ENCODE results near the gene LANCL1.
A peak's percentile ranks its signal among the peaks of the same experiment; 100 is the strongest.

Gene LANCL1, protein sequence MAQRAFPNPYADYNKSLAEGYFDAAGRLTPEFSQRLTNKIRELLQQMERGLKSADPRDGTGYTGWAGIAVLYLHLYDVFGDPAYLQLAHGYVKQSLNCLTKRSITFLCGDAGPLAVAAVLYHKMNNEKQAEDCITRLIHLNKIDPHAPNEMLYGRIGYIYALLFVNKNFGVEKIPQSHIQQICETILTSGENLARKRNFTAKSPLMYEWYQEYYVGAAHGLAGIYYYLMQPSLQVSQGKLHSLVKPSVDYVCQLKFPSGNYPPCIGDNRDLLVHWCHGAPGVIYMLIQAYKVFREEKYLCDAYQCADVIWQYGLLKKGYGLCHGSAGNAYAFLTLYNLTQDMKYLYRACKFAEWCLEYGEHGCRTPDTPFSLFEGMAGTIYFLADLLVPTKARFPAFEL

DNA sequence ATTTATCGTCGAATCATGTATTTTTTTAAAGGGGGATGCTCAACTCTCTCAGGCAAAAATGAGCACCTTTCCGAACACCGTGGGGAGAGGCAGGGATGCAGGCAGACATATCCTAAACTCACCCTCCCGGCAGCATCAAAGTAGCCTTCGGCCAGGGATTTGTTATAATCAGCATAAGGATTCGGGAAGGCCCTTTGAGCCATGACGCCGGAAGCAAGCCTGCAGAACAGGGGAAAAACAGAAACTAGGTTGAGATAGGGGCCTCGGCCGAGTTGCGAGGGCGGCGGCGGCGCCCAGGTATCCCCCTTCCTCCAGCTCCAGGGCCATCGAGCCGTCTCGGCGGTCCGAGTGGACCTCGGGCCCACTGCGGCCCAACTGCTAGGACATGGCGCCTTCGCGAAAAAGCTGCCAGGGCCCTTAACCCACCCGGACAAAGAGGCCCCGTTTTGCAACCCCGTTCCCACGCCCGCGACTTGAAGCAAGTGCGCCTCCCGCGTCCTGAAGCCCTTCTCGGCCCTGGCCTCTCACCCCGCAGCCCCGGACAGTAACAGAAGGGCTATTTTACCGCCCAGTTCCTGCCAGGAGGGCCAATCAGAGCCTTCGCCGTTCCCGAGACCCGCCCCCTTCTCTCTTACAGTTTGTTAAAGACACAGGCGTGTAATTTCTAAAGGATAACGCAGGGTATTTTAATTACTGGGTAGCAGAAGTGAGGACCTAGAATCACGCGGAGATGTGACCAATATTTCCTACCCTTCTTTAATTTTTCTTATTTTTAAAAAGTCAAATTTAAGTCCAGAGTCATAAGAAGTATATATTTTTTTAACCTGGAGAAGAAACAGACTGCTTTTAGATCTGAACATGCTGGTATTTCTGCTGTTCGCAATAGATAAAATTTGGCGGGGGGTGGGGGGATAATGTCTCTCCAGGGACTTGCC, at the start of gene LANCL1:
Gene LANCL1 (minus strand): TSS at position 566 of the 935 bp plus-strand sequence. CDS start 363 bp downstream, at position 203.
- peak; percentile 86 for DNase-seq

DNA sequence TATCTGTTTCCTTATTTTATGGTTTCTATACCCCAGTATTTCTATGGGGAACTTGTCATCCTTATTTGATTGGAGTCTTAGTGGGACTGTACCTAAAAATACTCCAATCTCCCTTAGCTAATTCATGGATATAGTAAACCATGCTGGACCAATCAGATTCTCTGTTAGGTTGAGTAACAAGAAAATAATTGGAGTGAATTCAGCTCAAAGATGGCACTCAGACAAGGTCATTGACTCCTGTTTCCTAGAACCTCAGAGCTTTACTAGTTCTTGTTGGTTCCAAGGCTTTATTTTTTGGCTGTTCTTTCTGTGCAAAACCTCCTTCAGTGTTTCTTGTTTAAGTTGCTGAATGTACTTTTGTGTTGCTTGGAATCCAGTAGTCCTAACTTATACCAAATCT, 48.0 kb upstream of the LANCL1 start:
- DNase-seq, result no peak

GRCh38 chr2:210523650-210524289, 47.2 kb upstream of the LANCL1 start:
- DNase-seq, result no peak

GRCh38 chr2:210522399-210522798, 45.8 kb upstream of the LANCL1 start:
- no peak for DNase-seq

- no peak for DNase-seq
Observed at GRCh38 chr2:210519594-210519993, 43.0 kb upstream of the LANCL1 start.

GRCh38 chr2:210517264-210517663, 40.7 kb upstream of the LANCL1 start:
- no peak for DNase-seq

DNA sequence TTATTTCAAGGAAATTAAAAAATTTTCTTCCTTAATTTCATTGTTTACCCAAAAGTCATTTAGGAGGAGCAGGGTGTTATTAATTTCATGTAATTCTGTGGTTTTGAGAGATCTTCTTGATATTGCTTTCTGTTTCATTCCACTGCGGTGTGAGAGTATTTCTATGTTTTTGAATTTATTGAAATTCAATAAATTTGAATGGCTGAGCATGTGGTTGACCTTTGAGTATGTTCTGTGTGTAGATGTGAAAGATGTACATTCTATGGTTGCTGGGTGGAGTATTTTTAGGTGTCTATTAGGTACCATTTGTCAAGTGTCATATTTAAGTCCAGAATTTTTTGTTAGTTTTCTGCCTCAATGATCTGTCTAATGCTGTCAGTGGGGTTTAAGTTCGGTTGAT, 39.4 kb upstream of the LANCL1 start:
- no peak for DNase-seq

DNA sequence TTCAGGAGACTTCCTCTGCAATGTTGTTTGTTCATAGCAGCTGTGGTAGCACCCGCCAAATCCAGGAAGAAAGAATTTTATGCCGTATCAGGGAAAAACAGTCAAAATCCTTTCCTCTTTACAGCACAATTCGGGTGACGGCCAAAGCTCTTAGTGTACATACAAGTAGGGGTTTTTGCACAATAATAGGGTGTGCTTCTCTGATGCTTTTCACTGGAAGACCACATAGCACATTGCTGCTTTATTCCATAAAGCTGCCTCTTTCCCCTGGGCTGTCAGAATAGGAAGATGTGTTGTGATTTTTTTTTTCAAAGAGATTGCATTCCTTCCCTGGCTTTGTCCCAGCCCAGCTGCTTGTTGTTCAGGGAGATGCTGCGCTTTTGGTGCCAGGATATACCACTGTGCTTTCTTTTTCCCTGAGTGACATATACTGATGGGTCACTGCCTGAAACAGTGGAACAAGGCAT, 27.2 kb upstream of the LANCL1 start:
- no peak for DNase-seq

- peak; percentile 3 for DNase-seq
Observed at GRCh38 chr2:210503001-210503623, 26.6 kb upstream of the LANCL1 start.

DNA sequence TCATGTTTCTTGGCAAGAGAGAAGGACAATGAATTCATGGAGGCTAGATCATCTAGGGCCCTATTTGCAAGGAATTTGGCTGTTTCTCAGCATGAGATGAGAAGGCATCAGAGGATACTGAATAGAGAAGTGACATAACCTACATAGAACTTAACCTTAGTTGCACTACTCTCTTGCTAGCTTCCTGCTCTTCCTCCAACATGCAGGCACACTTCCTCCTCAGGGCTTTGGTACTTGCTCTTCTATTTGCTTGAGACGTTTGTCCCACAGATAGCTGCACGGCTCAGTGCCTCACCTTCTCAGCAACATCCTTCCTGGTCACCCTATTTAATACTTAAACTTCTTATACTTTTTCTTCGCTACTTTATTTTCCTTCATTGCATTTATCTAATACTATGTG, 20.0 kb upstream of the LANCL1 start:
- no peak for DNase-seq

- DNase-seq, result no peak
Observed at GRCh38 chr2:210493528-210493927, 17.0 kb upstream of the LANCL1 start.

DNA sequence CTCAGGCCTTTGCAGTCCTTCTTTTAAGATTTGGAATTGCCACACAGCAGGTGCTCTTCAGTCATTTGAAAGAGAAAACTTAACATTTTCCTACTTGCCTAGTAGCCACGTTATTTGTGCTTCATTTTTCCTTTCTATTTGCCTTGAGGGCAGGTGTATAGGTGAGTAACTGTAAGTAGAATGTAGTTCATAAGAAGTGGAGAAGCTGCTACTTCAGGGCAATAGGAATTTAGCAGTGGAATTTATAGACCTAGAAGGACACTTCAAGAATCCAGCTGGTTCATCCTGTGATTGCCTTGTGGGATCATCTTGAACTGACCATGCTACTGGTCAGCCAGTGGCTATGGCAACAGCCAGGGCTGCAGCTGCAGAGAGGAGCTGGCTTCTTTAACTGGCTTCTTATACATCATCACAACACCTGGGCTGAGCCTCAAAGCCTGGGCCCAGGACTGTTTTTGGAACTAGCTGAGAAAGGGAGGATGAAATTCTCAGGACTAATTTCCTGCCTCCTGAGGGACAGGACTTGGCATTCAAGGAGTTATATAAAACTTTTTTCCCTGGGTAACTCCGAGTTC, 5.1 kb upstream of the LANCL1 start:
- no peak for DNase-seq

DNA sequence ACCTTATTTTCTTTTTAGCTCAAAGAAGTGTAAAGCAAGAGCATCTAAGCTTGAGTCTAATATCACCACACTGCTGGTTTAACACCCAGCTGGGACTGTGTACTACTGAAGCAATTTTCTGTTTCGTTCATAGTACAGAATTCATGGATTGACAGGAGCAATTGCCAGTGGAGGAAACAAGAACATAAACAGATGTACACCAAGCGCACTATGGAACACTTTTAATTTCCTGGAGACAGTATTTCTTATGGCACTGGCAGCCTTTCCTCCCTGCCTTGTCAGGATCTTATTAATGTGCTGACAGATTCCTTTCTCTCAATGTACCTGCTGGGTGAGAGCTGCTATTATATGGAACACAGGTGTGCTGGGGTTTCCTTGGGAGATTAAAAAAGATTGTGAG, 4.2 kb upstream of the LANCL1 start:
- no peak for DNase-seq

GRCh38 chr2:210480079-210480478, 3.5 kb upstream of the LANCL1 start:
- no peak for DNase-seq

GRCh38 chr2:210478661-210479060, 2.1 kb upstream of the LANCL1 start:
- no peak for DNase-seq

DNA sequence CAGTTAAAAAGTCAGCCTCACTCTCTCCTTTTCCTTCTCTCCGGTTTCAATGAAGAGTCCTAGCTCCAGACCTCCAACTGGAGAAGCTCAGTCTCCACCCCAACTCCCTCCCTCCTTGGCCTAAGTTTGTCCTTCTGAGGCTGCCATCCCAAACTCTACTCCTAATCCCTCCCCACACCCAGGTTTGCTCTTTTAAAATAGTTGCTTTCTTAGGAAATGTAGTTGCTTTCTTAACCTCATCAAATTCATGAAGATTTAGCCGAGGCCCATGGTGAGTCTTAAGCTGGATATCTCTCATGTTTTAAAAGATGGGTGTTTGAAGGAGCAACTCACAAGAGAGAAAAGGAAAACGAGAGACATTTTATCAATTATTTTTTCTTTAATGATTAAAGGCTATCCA, 937 bp upstream of the LANCL1 start:
- DNase-seq, result peak; percentile 2

DNA sequence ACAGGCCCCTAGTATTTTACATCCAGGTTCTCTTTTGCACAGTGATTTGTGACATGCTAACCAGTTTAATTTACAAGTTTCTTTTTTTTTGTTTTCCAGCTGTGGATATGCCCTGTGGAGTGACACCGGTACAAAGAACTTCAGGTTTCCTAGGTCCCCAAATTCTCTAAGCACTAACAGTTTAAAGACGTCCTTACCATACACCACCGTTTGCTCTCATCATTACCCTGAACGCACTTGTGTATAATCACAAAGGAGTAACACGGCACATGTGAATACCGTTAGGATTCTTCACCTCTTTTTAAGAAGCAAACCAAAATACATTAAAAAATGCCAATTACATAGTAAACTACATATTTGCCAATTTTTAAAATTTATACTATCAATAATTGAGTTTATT, 853 bp downstream of the LANCL1 start:
- DNase-seq, result no peak

DNA sequence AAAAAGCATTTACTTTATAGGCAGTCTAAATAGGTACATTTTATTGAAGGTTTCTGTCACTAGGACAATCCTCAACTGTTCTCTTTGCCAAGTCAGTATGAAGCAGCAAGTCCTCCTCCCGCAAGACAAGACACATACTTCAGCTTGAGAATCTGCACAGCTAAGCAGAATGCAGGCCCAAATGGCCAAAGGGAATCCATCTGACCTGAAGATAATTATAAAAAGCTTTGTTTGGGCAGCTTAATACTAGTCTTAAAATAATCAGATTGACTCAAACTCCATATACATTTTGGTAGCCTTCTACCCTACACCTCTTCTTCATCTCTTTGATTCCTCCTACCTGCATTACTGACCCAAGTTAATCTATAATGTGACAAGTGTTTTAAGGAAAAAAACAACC, 1.8 kb downstream of the LANCL1 start:
- no peak for DNase-seq

DNA sequence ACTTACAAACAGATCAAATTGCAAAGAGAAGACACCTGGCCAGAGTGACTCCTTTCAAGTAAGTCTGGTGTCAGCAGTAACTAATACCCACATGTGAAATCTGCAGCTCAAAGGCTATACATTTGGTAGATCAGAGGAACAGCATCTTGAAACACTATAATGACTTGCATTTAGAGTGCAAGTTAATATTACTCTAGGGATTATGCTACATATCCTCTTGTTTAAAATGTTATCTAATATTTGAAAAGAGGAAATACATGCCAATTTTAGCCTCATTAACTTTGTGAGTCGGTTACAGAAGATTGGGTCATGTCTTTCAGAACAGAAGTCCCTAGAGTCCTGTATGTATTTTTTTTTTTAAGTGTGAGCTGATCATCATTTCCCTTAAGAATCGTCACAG, 15.2 kb downstream of the LANCL1 start:
- DNase-seq, result no peak

DNA sequence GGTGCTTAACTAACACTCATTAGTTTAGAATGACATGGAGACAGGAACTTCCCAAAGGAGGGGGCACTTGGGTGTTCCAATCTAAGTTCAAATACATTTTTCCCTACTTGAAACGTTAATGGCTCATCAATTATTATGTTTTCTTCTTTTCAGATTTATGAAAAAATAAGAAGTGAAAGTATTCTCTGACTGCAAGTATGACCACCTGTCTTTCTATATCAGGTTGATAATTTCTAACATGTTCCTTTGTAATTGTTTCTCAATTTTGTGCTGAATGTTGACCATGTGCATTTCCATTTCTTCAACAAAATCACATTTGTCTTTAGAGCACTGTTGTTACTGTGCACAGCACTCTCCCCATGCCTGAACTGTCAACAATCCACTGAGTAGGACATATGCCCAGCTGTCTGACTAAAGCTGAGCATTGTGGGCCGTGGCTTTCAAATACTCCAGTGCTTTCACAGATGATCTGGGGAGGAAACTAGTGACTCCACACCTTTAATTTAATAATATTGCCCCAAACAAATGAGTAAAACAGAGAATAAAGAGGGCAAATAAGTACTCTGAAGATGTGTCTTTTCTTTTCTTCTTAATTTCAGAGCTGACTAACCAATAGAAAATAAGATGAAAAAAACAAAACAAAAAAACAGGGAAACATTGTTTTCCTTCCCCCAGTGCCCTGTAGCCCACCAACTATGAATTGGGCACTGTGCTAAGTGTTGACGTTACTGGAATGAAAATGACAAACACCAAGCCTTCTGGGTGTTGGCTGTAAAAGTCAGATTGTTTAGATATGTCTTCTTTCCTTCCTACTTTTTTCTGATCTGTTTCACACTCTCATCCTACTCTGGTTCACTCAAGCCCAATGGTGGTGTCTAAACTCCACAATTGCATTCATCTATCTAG, 16.0 kb downstream of the LANCL1 start:
- DNase-seq, result no peak

DNA sequence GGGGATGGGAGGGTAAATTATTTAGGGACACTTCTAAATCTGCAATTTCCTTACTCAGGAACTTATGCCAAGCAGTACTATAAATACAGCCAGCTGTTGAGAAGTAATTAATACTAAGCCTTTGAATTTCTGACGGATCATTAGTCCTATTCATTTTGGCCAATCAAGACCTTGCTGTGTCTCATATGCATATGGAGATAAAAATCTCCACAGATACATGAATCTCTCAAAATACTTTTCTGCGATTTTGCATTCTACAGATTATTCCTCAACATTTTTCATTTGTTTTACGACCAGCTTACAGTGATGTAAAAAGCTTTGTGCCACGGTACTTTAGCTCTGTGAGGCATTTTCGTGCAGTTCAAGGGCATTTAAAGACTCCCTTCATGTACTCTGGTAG, 16.7 kb downstream of the LANCL1 start:
- no peak for DNase-seq

All from stimulated activated CD4-positive, alpha-beta T cell treated with anti-CD3 and anti-CD28 coated beads, Interleukin-1b, Interleukin-23, amount 100 ng/mL, for 48 hours (primary cell).